Measurements from ENCODE around the gene GCHFR.

GCHFR gene

DNA sequence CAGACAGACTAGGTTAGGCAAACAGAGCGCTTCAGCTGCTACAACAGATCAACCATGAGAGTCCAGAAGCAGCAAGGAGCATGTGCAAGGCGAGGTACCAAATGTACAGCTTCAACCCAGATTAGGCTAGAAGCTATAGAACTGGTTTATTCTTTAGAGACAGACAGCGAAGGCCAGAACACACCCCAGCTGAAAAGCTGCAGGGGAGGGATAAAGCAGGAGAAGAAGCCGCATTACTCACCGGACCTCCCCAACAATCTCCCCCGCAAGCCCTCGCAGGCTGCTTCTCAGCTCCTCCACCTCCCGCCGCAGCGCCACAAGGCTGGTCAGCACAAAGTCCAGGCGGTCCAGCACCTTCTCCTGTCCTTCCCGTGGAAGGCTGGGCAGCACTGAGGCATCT is 12.1 kb upstream of the GCHFR start:
- DNase-seq (ENCODE audit: low read depth) = no peak
- H3K4me3 ChIP-seq (ENCODE audit: low read depth, low read length) = no peak overlapping the region
- TF ChIP-seq, protein P1, sequence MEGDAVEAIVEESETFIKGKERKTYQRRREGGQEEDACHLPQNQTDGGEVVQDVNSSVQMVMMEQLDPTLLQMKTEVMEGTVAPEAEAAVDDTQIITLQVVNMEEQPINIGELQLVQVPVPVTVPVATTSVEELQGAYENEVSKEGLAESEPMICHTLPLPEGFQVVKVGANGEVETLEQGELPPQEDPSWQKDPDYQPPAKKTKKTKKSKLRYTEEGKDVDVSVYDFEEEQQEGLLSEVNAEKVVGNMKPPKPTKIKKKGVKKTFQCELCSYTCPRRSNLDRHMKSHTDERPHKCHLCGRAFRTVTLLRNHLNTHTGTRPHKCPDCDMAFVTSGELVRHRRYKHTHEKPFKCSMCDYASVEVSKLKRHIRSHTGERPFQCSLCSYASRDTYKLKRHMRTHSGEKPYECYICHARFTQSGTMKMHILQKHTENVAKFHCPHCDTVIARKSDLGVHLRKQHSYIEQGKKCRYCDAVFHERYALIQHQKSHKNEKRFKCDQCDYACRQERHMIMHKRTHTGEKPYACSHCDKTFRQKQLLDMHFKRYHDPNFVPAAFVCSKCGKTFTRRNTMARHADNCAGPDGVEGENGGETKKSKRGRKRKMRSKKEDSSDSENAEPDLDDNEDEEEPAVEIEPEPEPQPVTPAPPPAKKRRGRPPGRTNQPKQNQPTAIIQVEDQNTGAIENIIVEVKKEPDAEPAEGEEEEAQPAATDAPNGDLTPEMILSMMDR (IDR thresholded peaks at IDR 0.05; ENCODE audit: insufficient read depth, low read depth, low read length, missing control alignments) = no peak

DNA sequence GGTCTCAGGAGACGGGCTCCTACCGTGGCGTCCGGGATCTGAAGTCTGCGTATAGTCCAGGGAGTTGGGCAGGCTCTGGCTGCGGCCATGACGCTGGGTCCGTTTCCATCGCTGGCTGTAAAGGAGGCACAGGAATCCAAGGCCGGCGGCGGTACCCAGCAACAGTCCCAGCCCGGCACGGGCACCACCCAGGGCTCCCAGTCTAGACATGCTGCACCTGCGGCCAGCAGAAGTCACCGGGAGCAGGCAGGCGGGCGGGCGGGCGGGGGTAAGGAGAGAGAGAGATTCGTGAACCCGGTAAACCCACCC is 9.3 kb upstream of the GCHFR start:
- H3K4me3 ChIP-seq (ENCODE audit: low read depth, low read length) = peak overlapping the region; percentile 78
- DNase-seq (ENCODE audit: low read depth) = no peak
- TF ChIP-seq, protein P1 (IDR thresholded peaks at IDR 0.05; ENCODE audit: insufficient read depth, low read depth, low read length, missing control alignments) = no peak

GRCh38 chr15:40754883-40755811 is 8.7 kb upstream of the GCHFR start, which contains the start of gene RMDN3:
RMDN3 (minus strand) TSS chr15:40755254; CDS start chr15:40754783, 471 bp downstream.
- TF ChIP-seq, protein P1 (IDR thresholded peaks at IDR 0.05; ENCODE audit: insufficient read depth, low read depth, low read length, missing control alignments) = no peak
- H3K4me3 ChIP-seq (ENCODE audit: low read depth, low read length) = peak within 1 kb of the TSS; percentile 78
- peak; percentile 96 for DNase-seq (ENCODE audit: low read depth)

GRCh38 chr15:40755812-40756208 is 8.1 kb upstream of the GCHFR start:
- H3K4me3 ChIP-seq (ENCODE audit: low read depth, low read length) = peak overlapping the region; percentile 78
- peak; percentile 44 for DNase-seq (ENCODE audit: low read depth)
- TF ChIP-seq, protein P1 (IDR thresholded peaks at IDR 0.05; ENCODE audit: insufficient read depth, low read depth, low read length, missing control alignments) = no peak

DNA sequence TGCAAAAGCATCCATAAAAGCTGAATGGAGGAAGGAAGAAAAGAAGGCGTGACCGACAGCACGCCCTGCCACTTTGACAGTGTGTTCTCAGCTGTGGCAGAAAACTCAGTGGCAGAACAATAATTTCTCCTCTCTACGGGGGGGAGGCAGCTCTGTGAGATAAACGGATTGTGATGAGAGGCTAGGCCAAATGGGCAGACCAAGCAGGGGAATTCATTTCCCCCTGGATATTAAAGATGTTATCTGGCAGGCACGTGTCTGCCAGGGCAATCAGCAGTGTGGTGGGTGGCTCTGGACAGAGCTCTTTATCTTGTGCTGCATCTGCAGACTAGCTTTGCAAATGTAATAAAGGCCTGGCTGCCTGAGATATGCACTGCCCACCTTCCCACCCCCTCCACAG is 6.9 kb upstream of the GCHFR start:
- TF ChIP-seq, protein P1 (IDR thresholded peaks at IDR 0.05; ENCODE audit: insufficient read depth, low read depth, low read length, missing control alignments) = no peak
- DNase-seq (ENCODE audit: low read depth) = no peak
- H3K4me3 ChIP-seq (ENCODE audit: low read depth, low read length) = no peak overlapping the region

DNA sequence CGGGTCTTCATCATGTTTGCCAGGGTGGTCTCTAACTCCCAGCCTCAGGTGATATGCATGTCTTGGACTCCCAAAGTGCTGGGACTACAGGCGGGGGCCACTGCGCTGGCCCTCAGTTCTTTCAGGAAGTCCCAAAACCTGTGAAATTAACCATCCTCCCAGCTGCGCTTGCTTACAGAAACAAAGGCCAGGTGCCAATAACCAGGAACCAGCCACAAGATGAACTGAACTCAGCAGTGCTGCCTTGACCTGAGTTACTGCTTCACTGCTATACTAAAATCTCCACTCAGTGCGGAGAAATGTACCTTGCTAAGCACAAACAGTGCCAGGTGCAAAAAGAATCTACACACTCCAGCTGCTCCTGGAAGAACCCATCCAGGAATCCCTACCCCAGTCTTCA is 3.9 kb upstream of the GCHFR start:
- no peak for DNase-seq (ENCODE audit: low read depth)
- TF ChIP-seq, protein P1 (IDR thresholded peaks at IDR 0.05; ENCODE audit: insufficient read depth, low read depth, low read length, missing control alignments) = no peak
- no peak overlapping the region for H3K4me3 ChIP-seq (ENCODE audit: low read depth, low read length)

All from GM12865 (cell line).